Uterus (tissue), 4 donors: Measurements from ENCODE around the gene RIC1. TPM values are rescaled to one million over a fixed set of nuclear protein-coding genes. Genes with fewer than 3 reads are reported as not detected.
"Not testable (repeated sequence)": the region's sequence is repeated elsewhere in the genome, so short reads cannot be mapped to it uniquely, and the experiment has no call there.

Source experiments
- DNase-seq, 2 donors: peaks; one replicate each; pipeline ENCODE4 v3.0.0-alpha.2; 2019 to 2020
- H3K27ac ChIP-seq, 2 donors: fragments of 200-600 bp; sonication (generic); 1 replicate in 1 of 2; 2 replicates in 1 of 2; pipeline ENCODE4 v1.5.1; 2016 to 2018
- H3K27me3 ChIP-seq, 2 donors: fragments of 200-600 bp; sonication (generic); one replicate each; pipeline ENCODE4 v1.5.1; 2018 to 2019; ENCODE audit warnings: control low read depth in 1 of 2
- H3K36me3 ChIP-seq, 2 donors: fragments of 200-600 bp; sonication (generic); one replicate each; pipeline ENCODE4 v1.5.1; 2019; ENCODE audit warnings: control low read depth in 1 of 2
- H3K4me1 ChIP-seq, 2 donors: fragments of 200-600 bp; sonication (generic); one replicate each; pipeline ENCODE4 v1.5.1; 2018 to 2019; ENCODE audit warnings: control low read depth in 1 of 2
- H3K4me3 ChIP-seq, 2 donors: fragments of 200-600 bp; sonication (generic); 1 replicate in 1 of 2; 2 replicates in 1 of 2; pipeline ENCODE4 v1.5.1; 2018 to 2019; ENCODE audit warnings: mild to moderate bottlenecking in 1 of 2
- H3K9me3 ChIP-seq, 2 donors: fragments of 200-600 bp; sonication (generic); one replicate each; pipeline ENCODE4 v1.5.1; 2019; ENCODE audit warnings: control low read depth in 1 of 2
- CTCF ChIP-seq, 4 experiments: fragments of 200-600 bp in 2 of 4; fragments of 450-650 bp in 2 of 4; sonication (generic) in 2 of 4; IDR thresholded peaks; one replicate each; pipeline ENCODE4 v1.5.1; 2016 to 2019; ENCODE audit warnings: antibody characterized with exemption in 4 of 4, mild to moderate bottlenecking in 2 of 4, moderate library complexity in 1 of 4
- POLR2A ChIP-seq, 2 donors: fragments of 450-650 bp; IDR thresholded peaks; one replicate each; pipeline ENCODE4 v1.6.1; 2016; ENCODE audit warnings: antibody characterized with exemption in 2 of 2, mild to moderate bottlenecking in 1 of 2, moderate library complexity in 1 of 2
- intact Hi-C: fragments of 100-400 bp; cut with DNase I; formaldehyde crosslinking; loops from one replicate; pipeline ENCODE4 v1.15.1; 2023; ENCODE audit warnings: low total_unique reads
- total RNA-seq, 4 donors: library from RNA; depleted of rRNA in 3 of 4; stranded (reverse); fragments of >200 nt in 3 of 4; gene quantifications; one replicate each; pipeline versions ENCODE4 v1.1.0 to v1.2.4, GENCODE V29; 2014 to 2023
- donor health status: DM: yes; HTN: yes; CAD: no.

Gene RIC1
- total RNA-seq, 4 donors from 2014 or later, result 24.1 to 106 (median 52.5) TPM

GRCh38 chr9:5665059-5665458 lies 36.2 kb downstream of the RIC1 start:
- peaks cover 0 to 3% of the 10 kb centered on the region in 2 donors for H3K9me3 ChIP-seq
- TF ChIP-seq POLR2A (IDR thresholded peaks at IDR 0.05) (no peak), CTCF (IDR thresholded peaks at IDR 0.05) (no peak)
- no peaks in the 10 kb centered on the region for H3K27me3 ChIP-seq
- no peaks in the 10 kb centered on the region for H3K4me1 ChIP-seq
- intact Hi-C loops, result no loop called here
- no peaks in the 10 kb centered on the region for H3K36me3 ChIP-seq
- no peak for DNase-seq
- H3K4me3 ChIP-seq, result no peak overlapping the region
- H3K27ac ChIP-seq, result no peak overlapping the region

GRCh38 chr9:5667391-5667790 lies 38.5 kb downstream of the RIC1 start:
- Histone ChIP-seq H3K9me3 (no peaks in the 10 kb centered on the region), H3K36me3 (no peaks in the 10 kb centered on the region), H3K4me1 (no peaks in the 10 kb centered on the region), H3K27ac (no peak overlapping the region), H3K27me3 (no peaks in the 10 kb centered on the region), H3K4me3 (no peak overlapping the region)
- intact Hi-C loops, result no loop called here
- no peak for DNase-seq
- no peak for TF ChIP-seq CTCF (IDR thresholded peaks at IDR 0.05)

GRCh38 chr9:5670079-5670478 lies 41.2 kb downstream of the RIC1 start:
- H3K9me3 ChIP-seq, result no peaks in the 10 kb centered on the region
- H3K27ac ChIP-seq, result no peak overlapping the region
- no peaks in the 10 kb centered on the region for H3K4me1 ChIP-seq
- DNase-seq, result no peak
- H3K36me3 ChIP-seq, result no peaks in the 10 kb centered on the region
- intact Hi-C loops, result no loop called here
- no peak overlapping the region for H3K4me3 ChIP-seq
- H3K27me3 ChIP-seq, result no peaks in the 10 kb centered on the region
- TF ChIP-seq POLR2A (IDR thresholded peaks at IDR 0.05) (no peak), CTCF (IDR thresholded peaks at IDR 0.05) (no peak)

- H3K36me3 ChIP-seq, result no peaks in the 10 kb centered on the region
- TF ChIP-seq CTCF (IDR thresholded peaks at IDR 0.05) (no peak), POLR2A (IDR thresholded peaks at IDR 0.05) (no peak)
- no peak overlapping the region for H3K4me3 ChIP-seq
- DNase-seq, result no peak
- no peaks in the 10 kb centered on the region for H3K4me1 ChIP-seq
- no peaks in the 10 kb centered on the region for H3K27me3 ChIP-seq
- no peak overlapping the region for H3K27ac ChIP-seq
- H3K9me3 ChIP-seq, result no peaks in the 10 kb centered on the region
- intact Hi-C loops, result no loop called here
Observed at GRCh38 chr9:5671711-5672353, 42.9 kb downstream of the RIC1 start.

GRCh38 chr9:5675046-5675445 lies 46.1 kb downstream of the RIC1 start:
- H3K4me3 ChIP-seq, H3K4me1 ChIP-seq, H3K27ac ChIP-seq, H3K9me3 ChIP-seq, DNase-seq, intact Hi-C loops, H3K27me3 ChIP-seq, H3K36me3 ChIP-seq: not testable (repeated sequence)

GRCh38 chr9:5683591-5683990 lies 54.7 kb downstream of the RIC1 start:
- DNase-seq, H3K36me3 ChIP-seq, H3K4me3 ChIP-seq, H3K9me3 ChIP-seq, H3K27me3 ChIP-seq, intact Hi-C loops, H3K27ac ChIP-seq, H3K4me1 ChIP-seq: not testable (repeated sequence)
